Endometrial microvascular endothelial cells (primary cell): Measurements from ENCODE around the gene TSHR. TPM values are rescaled to one million over a fixed set of nuclear protein-coding genes. Genes with fewer than 3 reads are reported as not detected.
"Not testable (repeated sequence)": the region's sequence is repeated elsewhere in the genome, so short reads cannot be mapped to it uniquely, and the experiment has no call there.

Experiments
- in situ Hi-C: cut with HindIII; loops from 2 replicates; pipeline ENCODE4 v1.10.0; 2017; ENCODE audit warnings: low sequenced_read_pairs, low pct_unique_long_range_greater_than_20kb; ENCODE audit errors: inconsistent ontology term
- total RNA-seq: library from RNA; depleted of rRNA; stranded (reverse); fragments of >200 nt; gene quantifications from one replicate; pipeline ENCODE4 v1.2.3, GENCODE V29; 2015; ENCODE audit errors: inconsistent ontology term

The TSHR gene
- total RNA-seq, result not detected

DNA sequence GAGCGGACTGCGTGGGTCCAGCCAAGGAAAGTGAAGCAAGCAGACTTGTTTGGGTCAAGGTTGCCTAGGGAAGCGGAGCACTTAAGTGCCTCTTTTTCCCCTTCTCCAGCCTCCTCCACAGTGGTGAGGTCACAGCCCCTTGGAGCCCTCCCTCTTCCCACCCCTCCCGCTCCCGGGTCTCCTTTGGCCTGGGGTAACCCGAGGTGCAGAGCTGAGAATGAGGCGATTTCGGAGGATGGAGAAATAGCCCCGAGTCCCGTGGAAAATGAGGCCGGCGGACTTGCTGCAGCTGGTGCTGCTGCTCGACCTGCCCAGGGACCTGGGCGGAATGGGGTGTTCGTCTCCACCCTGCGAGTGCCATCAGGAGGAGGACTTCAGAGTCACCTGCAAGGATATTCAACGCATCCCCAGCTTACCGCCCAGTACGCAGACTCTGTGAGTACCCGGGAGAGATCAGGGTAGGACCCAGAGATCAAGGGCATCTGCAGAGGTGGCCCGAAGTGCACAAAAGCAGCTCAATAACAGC, at the start of gene TSHR:
TSHR (plus strand) TSS at position 206 of the 526 bp plus-strand sequence; CDS start at position 266, 60 bp downstream.
- in situ Hi-C loops, result no loop called here

DNA sequence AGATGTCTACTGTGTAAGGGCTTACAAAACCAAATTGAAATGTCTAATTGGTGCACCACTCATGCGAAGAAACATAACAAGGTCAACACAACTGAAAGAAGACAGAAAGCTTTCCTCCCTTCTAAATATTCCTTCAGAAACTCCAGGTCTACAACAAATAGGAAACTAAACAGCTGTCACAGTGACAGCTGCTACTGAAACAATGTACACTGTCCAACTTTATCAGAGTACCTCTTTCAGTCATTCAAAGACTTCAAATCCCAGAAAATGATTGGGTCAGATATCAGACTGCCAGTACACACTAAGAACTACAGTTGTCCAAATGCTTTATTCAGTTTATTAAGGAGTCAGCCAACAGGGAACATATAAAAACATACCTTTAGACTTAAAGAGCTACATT, 49.1 kb upstream of the TSHR start:
- in situ Hi-C loops, result no loop called here

DNA sequence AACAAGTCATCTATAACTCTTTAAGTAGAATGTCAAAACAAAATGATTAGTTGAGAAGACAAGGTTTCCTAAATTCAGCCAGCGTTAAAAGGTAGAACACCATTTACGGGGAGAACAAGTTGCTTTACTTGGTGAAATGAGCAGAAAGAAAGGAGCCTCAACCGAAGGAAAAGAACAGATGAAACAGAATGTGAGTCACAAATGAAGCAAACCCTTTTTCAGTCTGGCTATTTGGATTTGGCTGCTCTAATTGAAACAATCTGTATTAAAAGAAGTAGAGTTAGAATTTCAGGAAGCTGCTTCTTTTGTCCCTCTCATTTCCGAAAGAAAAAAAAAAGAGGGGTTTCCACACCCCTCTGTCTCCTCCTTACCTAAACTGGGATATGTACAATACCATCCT, 48.5 kb upstream of the TSHR start:
- in situ Hi-C loops, result no loop called here

DNA sequence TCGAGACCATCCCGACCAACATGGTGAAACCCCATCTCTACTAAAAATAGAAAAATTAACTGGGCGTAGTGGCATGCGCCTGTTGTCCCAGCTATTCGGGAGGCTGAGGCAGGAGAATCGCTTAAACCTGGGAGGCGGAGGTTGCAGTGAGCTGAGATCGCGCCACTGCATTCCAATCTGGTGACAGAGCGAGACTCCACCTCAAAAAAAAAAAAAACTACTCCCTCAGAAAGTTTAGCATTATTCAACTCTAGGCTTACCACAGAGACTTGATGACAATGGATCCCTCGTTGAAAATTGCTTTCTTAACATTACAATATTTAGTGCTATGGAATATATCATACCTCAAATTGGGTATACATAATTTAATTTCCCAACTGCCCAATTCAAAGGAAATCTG, 43.4 kb upstream of the TSHR start:
- in situ Hi-C loops, result not testable (repeated sequence)

DNA sequence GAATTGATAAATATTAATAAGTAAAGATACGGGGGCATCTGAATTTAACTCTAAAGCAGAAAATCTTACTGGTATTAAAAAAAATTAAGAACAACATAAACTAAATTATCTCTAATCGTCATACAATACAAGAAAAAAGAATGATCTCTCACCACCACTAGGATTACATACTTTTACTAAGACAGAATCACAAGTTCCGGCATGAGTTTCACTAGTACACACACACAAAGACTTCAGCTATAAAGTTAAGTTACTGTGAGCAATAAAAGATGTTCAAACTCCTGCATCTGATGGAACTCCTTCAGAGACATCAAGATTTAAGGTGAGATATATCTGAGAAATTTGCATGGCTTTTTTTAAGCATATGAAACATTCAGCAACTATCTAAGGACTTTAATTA, 35.8 kb upstream of the TSHR start:
- in situ Hi-C loops, result no loop called here

DNA sequence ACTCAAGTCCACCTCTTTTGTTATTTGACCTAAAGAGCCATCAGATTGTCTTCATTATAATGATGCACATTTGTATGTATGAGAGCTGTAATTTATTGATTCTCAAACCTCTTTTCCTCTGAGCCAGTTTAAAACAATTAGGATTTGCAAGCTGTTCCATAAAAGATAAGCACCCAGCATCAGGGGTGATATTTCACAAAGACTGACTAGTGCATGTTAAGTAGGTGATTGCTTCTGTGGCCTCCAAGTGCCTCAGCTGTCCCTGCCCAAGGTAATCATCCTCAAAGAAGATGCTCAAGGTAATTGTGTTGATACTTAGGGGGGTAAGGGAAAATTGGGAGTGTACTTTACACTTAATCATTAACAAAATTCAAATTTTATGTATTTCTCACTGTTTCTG, 32.1 kb upstream of the TSHR start:
- in situ Hi-C loops, result no loop called here

DNA sequence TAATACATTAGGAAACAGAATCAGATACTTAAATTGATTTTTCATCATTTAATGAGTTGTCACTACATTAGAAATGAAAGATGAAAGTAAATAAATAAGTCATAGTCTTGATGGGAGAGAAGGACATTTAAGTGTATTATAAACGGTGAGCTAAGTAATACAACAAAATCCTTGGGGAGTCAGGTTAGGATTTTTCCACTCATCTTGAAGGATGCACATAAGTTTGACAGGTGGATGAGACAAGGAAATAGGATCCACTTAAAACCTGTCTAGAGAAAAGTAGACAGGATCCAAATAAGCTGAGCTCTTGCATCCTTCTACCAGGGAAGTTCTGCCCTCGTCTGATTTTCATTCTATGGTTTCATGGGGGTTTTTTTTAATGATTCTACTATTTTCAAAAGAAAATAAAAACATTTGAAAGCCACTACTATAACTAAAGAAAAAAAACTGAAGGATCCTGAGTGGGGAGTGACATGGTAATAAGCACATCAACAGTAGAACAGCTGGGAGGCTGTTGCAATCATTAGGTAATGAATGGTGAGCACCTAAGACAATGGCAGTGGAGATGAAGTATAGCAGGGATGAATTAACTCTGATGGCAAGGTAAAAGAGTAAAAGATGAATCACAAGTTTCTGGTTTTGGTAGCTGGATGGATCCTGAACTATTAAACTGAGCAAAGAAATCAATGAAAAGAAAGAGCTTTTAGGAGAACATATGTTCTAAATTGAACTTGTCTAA, 30.9 kb upstream of the TSHR start:
- in situ Hi-C loops, result no loop called here

DNA sequence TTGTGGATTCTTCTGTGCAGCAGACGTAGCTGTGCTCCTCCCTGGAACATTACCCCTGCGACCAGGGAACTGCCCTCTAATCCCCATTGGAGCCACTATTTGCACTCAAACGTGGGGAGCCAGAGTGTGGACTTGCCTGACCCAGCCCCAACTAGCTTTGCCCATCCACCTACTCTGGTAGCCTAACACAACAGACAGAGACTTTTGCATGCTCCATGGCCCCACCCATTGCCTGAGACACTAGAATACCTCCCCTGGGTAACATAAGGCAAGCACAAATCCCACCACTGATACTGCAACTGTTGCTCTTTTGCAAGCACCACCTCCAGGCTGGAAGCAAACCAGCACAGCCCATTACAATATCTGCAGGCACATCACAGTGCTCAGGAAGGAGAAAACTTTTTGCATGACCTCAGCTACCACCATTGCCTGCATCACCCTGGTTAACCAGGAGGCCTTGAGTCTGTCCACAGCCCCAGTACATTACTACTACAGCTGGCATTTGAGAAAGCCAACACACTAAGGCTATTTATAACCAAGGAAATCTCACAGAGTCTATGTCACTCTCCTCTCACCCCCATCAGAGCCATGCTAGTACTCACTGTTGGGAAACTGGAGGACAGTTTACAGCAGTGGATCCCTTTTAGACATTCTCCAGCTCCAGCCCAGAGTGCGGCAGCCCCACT, 28.9 kb upstream of the TSHR start:
- in situ Hi-C loops, result no loop called here

DNA sequence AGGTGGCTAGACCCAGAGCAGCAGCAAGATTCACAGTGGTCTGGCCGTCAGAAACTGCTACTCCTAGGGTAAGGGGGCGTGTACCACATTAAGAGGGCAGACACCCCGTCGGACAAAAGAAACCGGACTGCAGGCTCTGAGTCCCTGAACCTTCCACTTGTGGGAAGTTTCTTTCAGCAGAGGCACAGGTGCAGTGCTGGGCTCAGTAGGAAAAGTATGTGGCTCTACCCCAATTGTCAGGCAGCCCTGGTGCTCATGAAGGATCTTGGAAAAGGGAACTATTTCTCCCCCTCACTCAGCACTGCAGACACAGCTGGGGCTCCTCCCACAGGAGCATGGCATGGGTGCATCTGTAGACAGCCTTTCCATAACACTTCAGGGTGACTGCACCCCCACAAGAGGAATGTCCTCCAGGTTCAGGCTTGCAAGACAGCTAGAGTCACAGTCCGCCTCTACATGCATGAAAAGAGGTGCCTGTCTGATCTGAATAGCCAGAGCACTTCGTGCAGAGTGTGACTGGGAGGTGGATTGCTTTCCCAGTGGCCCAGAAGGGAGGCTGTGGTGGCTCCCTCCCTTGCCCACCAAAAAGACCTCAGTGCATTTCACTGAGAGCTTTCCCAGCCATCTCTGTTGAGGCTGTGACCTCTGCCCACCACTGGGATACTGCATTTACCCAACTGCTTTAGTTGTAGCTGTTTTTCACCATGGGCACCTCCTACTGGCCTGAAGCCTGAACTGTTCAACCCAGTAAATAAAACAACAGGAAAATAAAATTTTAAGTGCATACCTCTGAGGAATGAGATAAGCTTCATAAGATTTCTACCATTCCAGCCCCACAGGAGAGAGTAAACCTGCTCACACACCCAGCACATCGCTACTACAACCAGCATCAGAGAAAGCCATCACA, 28.1 kb upstream of the TSHR start:
- in situ Hi-C loops, result no loop called here

DNA sequence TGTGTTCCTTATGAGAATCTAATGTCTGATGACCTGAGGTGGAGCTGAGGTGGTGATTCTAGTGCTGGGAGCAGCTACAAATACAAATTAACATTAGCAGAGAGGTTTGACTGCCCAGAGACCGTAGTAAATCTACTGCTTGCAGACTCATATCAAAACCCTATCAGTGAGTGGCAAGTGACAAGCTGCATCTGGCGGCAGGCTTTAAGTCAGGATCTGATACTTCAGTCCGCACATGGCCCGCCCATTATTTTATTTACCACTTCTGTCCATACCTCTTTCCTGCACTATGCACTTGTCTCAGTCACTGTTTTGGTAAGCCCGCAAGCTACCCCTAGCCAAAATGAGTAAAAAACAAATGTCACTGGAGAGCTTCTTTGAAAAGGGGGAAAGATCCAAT, 25.3 kb upstream of the TSHR start:
- in situ Hi-C loops, result no loop called here

DNA sequence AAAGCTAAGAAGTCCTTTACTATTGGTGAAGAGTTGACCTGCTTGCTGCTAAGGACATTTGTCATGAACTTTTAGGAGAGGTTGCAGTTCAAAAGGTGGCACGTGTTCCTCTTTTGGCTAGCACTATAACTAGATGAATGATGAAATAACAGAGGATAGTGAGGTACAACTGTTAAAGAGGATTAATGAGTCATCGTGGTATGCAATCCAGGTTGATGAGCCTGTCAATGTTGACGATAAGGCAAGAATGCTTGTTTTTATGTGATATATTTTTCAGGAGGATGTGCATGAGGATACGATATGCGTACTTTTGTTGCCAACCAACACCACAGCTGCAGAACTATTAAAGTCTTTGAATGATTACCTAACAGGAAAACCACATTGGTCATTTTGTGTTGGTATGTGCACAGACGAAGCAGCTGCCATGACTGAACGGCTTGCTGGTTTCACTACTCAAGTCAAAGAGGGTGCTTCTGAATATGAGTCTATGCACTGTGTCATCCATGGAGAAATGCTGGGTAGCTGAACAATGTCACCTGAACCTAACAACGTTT, 24.5 kb upstream of the TSHR start:
- in situ Hi-C loops, result no loop called here

DNA sequence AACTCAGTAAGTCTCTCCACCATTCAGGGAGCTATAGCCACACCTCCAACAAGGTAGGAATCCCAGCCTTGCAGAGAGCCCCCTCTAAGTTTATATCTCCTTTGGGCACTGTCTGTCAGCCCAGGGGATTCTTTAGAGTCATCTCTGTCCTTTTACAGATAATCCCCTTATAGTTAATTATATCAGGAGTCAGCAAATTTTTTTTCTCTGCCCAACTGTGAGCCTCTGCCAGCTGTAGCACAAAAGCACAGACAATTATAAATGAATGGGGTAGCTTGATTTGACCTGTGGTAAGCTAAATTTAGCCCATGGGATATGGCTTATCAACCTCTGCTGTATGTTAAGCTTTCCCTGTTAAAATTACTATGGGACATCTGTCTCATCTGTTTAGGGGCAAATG, 22.1 kb upstream of the TSHR start:
- in situ Hi-C loops, result no loop called here

DNA sequence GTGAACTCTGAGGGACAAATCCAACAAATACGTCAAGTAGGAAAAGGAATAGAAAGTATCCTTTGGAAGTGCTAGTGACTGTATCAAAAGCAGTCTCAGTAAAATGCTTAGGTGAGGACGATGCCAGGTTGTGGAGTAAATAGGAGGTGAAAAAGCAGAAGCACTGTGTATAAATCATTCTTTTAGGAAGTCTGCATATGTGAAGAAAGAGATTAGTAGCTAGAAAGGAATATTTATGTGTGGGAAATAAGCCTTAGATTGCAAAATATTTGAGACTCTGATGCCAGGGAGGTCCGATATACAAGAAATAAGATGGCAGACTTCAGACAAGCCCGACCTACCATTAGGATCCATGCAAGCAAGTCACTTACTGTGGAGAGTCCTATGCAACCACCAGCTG, 21.7 kb upstream of the TSHR start:
- in situ Hi-C loops, result no loop called here

DNA sequence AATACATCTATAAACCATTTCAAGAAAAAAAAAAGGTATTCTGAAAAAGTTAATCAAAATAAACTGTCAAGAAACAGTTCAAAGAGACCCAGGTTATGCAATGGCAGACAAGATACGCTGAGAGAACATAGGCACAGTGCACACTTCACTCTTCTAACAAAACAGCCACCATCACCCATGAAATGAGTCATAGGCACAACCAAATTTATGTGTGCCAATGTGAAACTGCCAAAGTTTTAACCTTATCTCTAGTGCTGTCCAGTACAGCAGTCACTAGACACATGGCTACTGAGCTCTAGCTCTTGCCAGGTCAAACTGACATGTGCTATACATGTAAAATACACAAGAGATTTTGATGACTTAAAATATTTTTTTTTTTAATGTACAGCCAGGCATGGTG, 15.3 kb upstream of the TSHR start:
- in situ Hi-C loops, result no loop called here

DNA sequence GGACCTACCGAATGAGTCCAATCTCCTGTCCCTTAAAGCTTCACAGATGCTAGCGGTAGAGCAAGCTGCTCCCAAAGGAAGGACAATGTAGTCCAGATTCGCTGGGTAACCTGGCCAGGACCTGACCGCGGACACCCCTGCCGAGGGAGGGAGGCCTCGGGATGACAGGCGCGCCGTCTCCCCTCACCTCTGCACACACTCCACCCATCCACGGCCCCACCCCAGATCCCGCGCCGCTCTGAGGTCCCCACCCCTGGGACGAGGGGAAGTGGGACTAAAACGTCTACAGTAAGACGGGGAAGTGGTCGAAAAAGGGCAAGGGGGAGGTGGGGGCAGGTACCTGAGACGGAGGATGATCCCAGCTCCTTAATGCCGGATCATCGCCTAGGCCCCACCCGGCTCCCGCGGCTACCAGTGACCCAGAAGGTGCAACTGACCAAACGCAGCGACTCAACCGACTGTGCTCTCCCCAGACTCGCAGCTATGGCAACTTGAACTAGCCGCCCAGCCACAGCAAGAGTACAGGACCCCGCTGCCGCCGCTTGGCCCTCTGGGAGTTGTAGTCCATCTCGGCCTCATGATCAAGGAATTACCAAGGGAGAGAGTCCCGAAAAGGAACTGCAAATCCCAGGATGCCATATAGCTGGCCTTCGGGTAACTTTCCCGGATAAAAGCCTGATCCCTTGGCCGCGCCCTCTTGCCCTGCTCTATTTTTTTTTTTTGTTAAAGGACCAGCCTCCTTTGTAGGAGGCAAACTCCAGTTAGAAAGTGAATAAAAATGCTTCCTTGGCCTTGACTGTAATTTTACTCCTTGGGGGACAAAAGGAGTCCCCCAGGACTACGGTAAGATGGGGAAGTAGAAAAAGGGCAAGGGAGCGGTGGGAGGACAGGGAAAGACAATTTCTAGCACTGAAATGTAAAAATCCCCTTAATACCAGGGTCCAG, 13.9 kb upstream of the TSHR start, which contains the start of gene CEP128:
CEP128 (minus strand) TSS at position 498 of the 945 bp plus-strand sequence.
- in situ Hi-C loops, result no loop called here

DNA sequence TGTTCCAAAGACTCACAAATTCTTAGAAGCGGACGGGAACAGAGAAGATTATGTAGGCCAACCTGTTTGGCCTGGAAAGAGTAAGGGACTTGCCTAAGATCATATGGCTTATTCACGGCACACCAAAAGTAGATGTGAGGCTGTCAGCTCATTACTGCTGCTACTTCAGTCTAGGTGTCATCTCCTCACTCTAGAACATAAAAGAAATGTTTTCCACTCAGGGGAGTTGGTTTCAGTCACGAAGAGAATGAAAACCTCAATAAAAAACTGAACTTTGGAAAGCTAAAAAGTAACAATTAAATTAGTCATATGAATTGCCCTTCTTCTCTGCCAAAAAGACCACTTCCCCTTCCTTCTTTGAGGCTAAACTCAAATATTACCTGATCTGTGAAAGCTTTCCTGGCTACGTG, 13.2 kb upstream of the TSHR start:
- in situ Hi-C loops, result no loop called here

DNA sequence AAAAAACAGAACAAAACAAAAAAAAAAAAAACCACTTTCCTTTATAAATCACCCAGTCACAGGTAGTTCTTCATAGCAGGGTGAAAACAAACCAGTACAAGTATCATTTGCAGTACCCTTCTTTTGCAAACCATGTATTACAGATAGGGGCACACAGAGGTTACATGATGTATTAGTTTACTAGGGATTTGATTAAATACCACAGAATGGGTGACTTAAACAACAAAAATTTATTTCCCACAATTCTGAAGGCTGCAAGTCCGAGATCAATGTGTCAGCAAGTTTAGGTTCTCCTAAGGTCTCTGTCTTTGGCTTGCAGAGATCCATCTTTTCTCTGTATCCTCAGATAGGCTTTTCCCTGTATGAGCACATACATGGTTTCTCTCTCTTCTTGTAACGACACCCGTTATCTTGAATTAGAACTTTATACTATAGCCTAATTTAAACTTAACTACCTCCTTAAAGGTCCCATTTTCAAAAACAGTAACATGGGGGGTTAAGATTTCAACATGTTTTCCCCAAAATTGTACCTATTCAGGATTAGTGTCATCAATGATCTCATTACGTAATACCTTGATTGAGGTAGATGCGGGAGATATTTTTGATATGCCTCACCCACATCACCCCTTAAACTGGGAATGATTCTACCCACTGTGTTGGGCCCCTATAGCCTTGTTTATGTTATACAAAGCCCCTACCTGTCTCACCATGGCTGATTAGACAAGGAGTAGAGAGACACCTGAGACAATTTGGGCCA, 10.4 kb upstream of the TSHR start:
- in situ Hi-C loops, result no loop called here
